ENCODE results near the gene ZNF275. TPM values are rescaled to one million over a fixed set of nuclear protein-coding genes. Genes with fewer than 3 reads are reported as not detected.
"Not testable (repeated sequence)": the region's sequence is repeated elsewhere in the genome, so short reads cannot be mapped to it uniquely, and the experiment has no call there.

The ZNF275 gene, protein sequence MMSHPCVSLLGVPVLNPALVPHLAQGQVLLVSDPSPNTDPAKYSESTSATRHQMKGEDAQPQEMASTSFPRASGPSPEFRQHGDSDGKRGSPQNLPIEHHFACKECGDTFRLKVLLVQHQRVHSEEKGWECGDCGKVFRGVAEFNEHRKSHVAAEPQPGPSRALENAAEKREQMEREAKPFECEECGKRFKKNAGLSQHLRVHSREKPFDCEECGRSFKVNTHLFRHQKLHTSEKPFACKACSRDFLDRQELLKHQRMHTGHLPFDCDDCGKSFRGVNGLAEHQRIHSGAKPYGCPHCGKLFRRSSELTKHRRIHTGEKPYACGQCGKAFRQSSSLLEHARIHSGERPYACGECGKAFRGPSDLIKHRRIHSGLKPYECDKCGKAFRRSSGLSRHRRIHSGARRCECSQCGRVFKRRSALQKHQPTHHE
- 7.5 and 8.2 TPM in 2 replicates for total RNA-seq (ENCODE audit: low replicate concordance)

DNA sequence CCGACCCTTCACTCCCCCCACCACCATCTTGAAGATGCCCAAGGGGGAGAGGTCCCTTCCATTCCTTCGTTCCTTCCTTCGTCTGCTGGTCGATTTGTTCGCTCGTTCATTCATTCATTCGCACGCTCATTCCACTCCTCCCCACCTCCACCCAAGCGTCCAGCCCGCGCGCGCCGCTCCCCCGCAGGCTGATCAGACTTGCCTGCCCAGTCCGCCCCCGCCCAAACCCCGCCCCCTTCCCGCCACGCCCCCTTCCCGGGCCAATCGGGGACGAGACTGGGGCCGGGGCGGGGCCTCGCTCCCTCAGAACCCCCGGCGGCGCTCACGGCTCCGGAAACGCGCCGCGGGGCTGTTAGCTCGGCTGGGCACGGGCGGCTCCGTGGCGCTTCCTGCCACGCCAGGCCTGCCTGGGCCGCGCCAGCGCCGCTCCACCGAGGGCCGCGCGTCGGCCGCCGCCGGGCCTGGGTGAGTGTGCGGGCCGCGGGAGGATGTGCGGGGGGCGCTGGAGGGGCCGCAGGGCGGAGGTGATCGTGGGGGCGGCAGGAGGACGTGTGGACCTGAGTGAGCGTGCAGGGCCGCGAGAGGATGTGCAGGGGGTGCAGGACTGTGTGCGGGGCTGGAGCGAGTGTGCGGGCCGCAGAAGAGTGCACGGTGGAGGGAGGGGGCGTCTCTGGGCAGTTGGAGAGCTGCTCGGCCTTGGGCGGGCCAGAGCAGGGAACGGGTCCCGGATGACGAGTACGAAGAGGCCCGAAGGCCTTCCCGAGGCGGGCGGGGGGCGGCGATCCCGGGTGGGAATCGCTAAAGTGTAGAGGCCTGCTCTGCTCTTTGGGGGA is at the start of gene ZNF275:
TSS of gene ZNF275 (plus strand) at position 333 of the 833 bp plus-strand sequence. CDS start 2,527 bp downstream, outside the sequence.
- H3K9me3 Mint-ChIP-seq, result peaks cover 16% of the 10 kb centered on the region
- Histone ChIP-seq H3K4me3 (peak within 1 kb of the TSS; percentile 74), H3K36me3 (no peaks in the 10 kb centered on the region), H3K4me1 (no peaks in the 10 kb centered on the region), H3K79me2 (ENCODE audit: low read depth) (peaks cover 17% of the 10 kb centered on the region), H3K9ac (peak within 1 kb of the TSS; percentile 70), H3K27me3 (peaks cover 10% of the 10 kb centered on the region), H4K20me1 (ENCODE audit: low read depth) (peaks cover 3% of the 10 kb centered on the region), H2AFZ (replicated peaks) (peak within 1 kb of the TSS; percentile 85), H3K4me2 (peak within 1 kb of the TSS; percentile 76), H3K27ac (no peak within 1 kb of the TSS), H3K9me3 (ENCODE audit: low read depth) (no peaks in the 10 kb centered on the region), H3F3A (ENCODE audit: low read depth) (no peaks in the 10 kb centered on the region)
- TF ChIP-seq, protein P1, sequence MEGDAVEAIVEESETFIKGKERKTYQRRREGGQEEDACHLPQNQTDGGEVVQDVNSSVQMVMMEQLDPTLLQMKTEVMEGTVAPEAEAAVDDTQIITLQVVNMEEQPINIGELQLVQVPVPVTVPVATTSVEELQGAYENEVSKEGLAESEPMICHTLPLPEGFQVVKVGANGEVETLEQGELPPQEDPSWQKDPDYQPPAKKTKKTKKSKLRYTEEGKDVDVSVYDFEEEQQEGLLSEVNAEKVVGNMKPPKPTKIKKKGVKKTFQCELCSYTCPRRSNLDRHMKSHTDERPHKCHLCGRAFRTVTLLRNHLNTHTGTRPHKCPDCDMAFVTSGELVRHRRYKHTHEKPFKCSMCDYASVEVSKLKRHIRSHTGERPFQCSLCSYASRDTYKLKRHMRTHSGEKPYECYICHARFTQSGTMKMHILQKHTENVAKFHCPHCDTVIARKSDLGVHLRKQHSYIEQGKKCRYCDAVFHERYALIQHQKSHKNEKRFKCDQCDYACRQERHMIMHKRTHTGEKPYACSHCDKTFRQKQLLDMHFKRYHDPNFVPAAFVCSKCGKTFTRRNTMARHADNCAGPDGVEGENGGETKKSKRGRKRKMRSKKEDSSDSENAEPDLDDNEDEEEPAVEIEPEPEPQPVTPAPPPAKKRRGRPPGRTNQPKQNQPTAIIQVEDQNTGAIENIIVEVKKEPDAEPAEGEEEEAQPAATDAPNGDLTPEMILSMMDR (IDR thresholded peaks at IDR 0.05), result no peak
- TF ChIP-seq EZH2 (IDR thresholded peaks at IDR 0.05), result no peak
- TF ChIP-seq EZH2phosphoT487 (IDR thresholded peaks at IDR 0.05), result no peak
- peak; percentile 88 for DNase-seq (ENCODE audit: low spot score)
- peaks cover 11% of the 10 kb centered on the region for H3K36me3 Mint-ChIP-seq
- peaks cover 3% of the 10 kb centered on the region for H3K27me3 Mint-ChIP-seq (ENCODE audit: insufficient read depth, low read depth)
- peaks cover 8% of the 10 kb centered on the region for H3K4me1 Mint-ChIP-seq
- H3K27ac Mint-ChIP-seq, result no peak within 1 kb of the TSS
- peak within 1 kb of the TSS; percentile 91 for H3K4me3 Mint-ChIP-seq

DNA sequence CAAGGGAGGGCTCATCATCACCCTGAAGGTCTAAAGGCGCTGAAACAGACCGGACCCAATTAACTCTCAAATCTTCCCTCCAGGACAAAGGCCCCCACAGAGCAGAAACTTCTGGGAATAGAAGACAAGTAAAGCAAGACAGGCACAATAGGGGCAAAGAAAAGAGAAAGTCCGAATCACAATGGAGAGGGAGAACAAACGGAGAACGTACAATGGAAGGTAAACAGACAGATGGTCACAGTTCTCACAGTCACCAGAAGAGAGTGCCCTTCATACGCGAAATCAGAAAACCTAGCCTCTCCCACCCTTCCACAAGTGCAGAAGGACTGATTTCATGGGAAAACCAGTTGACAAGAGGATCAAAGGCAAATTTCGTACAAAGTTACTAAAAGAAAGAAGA is 48.3 kb upstream of the ZNF275 start:
- H3K4me1 Mint-ChIP-seq; H3K9me3 Mint-ChIP-seq; H3K36me3 ChIP-seq; H4K20me1 ChIP-seq (ENCODE audit: low read depth); H3K4me2 ChIP-seq; H3K4me3 ChIP-seq; H3K27me3 Mint-ChIP-seq (ENCODE audit: insufficient read depth, low read depth); H3K4me1 ChIP-seq; H3K27ac ChIP-seq; H3K9ac ChIP-seq; H3K27me3 ChIP-seq; H2AFZ ChIP-seq (replicated peaks); H3K36me3 Mint-ChIP-seq; H3K9me3 ChIP-seq (ENCODE audit: low read depth); H3K27ac Mint-ChIP-seq; DNase-seq (ENCODE audit: low spot score); H3K79me2 ChIP-seq (ENCODE audit: low read depth); H3F3A ChIP-seq (ENCODE audit: low read depth); H3K4me3 Mint-ChIP-seq: not testable (repeated sequence)

DNA sequence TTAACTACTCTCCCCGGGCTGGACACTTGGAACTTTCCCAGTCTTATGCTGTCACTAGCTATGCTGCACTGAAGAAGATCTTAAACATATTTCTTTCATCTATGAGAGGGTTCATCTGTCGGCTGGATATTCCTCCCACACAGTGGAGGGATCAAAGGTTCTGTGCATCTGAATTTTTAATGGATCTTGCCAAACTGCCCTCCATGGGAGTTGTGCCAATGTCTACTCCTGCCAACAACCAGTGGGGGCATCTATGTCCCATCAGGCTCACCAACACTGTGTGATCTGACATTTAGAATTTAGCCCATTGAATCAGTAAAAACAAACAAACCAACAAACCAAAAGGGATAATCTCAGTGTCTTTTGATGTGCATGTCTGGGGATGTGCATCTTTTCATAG is 45.1 kb upstream of the ZNF275 start:
- H3K4me1 ChIP-seq; H3K9ac ChIP-seq; H3K79me2 ChIP-seq (ENCODE audit: low read depth); H3K4me1 Mint-ChIP-seq; H3K36me3 Mint-ChIP-seq; H3K4me2 ChIP-seq; H3K9me3 ChIP-seq (ENCODE audit: low read depth); H3K27ac ChIP-seq; H3K27me3 ChIP-seq; H3K27me3 Mint-ChIP-seq (ENCODE audit: insufficient read depth, low read depth); H4K20me1 ChIP-seq (ENCODE audit: low read depth); H3F3A ChIP-seq (ENCODE audit: low read depth); H3K36me3 ChIP-seq; H3K4me3 ChIP-seq; DNase-seq (ENCODE audit: low spot score); H2AFZ ChIP-seq (replicated peaks); H3K27ac Mint-ChIP-seq; H3K9me3 Mint-ChIP-seq; H3K4me3 Mint-ChIP-seq: not testable (repeated sequence)

DNA sequence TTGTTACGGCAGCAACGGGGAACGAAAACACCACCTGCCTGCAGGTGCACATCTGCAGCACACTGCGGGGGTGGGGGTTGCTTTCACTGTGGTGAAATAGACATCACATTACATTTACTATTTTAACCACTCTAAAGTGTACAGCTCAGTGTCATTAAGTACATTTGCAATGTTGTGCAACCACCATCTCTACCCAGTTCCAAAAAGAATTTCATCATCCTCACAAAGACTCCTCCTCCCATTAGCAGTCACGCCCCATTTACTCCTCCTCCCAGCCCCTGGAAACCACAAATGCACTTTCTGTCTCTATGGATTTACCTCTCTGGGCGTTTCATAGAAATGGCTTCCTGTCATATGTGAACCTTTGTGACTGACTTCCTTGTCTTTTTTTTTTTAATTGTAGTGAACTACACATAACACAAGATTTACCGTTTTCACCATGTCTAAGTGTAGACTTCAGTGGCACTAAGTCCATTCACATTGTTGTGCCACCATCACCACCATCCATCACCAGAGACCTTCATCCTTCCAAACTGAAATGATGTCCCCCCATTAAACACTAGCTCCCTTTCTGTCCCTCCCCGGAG is 40.4 kb upstream of the ZNF275 start:
- not testable (repeated sequence) for DNase-seq (ENCODE audit: low spot score); H3K9ac ChIP-seq; H3K4me1 Mint-ChIP-seq; H3K27me3 Mint-ChIP-seq (ENCODE audit: insufficient read depth, low read depth); H4K20me1 ChIP-seq (ENCODE audit: low read depth); H3K27me3 ChIP-seq; H3K4me3 ChIP-seq; H3K4me2 ChIP-seq; H3K9me3 Mint-ChIP-seq; H3K79me2 ChIP-seq (ENCODE audit: low read depth); H2AFZ ChIP-seq (replicated peaks); H3F3A ChIP-seq (ENCODE audit: low read depth); H3K36me3 Mint-ChIP-seq; H3K27ac Mint-ChIP-seq; H3K4me3 Mint-ChIP-seq; H3K27ac ChIP-seq; H3K4me1 ChIP-seq; H3K9me3 ChIP-seq (ENCODE audit: low read depth); H3K36me3 ChIP-seq
